IPS-NIHi7 (cell line): ENCODE data around the gene BLOC1S4.
"Not testable (repeated sequence)": the region's sequence is repeated elsewhere in the genome, so short reads cannot be mapped to it uniquely, and the experiment has no call there.

ENCODE experiments used
- DNase-seq: peaks from one replicate; pipeline ENCODE4 v3.0.0; 2012; ENCODE audit warnings: mixed read lengths; ENCODE audit errors: extremely low spot score

Gene BLOC1S4

GRCh38 chr4:6740347-6740746 lies 24.4 kb downstream of the BLOC1S4 start:
- no peak for DNase-seq

- DNase-seq: no peak
Observed at GRCh38 chr4:6742507-6742906, 26.5 kb downstream of the BLOC1S4 start.

- DNase-seq: no peak
Observed at GRCh38 chr4:6742989-6743388, 27.0 kb downstream of the BLOC1S4 start.

- no peak for DNase-seq
Observed at GRCh38 chr4:6746721-6747293, 30.8 kb downstream of the BLOC1S4 start.

GRCh38 chr4:6747294-6748051 lies 31.5 kb downstream of the BLOC1S4 start:
- no peak for DNase-seq

- no peak for DNase-seq
Observed at GRCh38 chr4:6748286-6748685, 32.3 kb downstream of the BLOC1S4 start.

- no peak for DNase-seq
Observed at GRCh38 chr4:6749340-6750171, 33.6 kb downstream of the BLOC1S4 start.

GRCh38 chr4:6750286-6751221 lies 34.6 kb downstream of the BLOC1S4 start:
- no peak for DNase-seq

GRCh38 chr4:6751611-6752485 lies 35.9 kb downstream of the BLOC1S4 start:
- no peak for DNase-seq

GRCh38 chr4:6752486-6752829 lies 36.5 kb downstream of the BLOC1S4 start:
- no peak for DNase-seq

- no peak for DNase-seq
Observed at GRCh38 chr4:6753103-6753560, 37.2 kb downstream of the BLOC1S4 start.

- DNase-seq: no peak
Observed at GRCh38 chr4:6753891-6754290, 37.9 kb downstream of the BLOC1S4 start.

- no peak for DNase-seq
Observed at GRCh38 chr4:6754481-6755087, 38.6 kb downstream of the BLOC1S4 start.

GRCh38 chr4:6755088-6755753 lies 39.2 kb downstream of the BLOC1S4 start:
- no peak for DNase-seq

- DNase-seq: not testable (repeated sequence)
Observed at GRCh38 chr4:6756345-6756744, 40.4 kb downstream of the BLOC1S4 start.

GRCh38 chr4:6758728-6759127 lies 42.8 kb downstream of the BLOC1S4 start:
- DNase-seq: no peak

- DNase-seq: no peak
Observed at GRCh38 chr4:6760865-6761264, 44.9 kb downstream of the BLOC1S4 start.

GRCh38 chr4:6761649-6762615 lies 46.0 kb downstream of the BLOC1S4 start:
- DNase-seq: no peak
